ENCODE measurements around the gene TOX2. TPM values are rescaled to one million over a fixed set of nuclear protein-coding genes. Genes with fewer than 3 reads are reported as not detected.

TOX2 gene
- total RNA-seq, 1 experiment from 2014 or later = not detected

DNA sequence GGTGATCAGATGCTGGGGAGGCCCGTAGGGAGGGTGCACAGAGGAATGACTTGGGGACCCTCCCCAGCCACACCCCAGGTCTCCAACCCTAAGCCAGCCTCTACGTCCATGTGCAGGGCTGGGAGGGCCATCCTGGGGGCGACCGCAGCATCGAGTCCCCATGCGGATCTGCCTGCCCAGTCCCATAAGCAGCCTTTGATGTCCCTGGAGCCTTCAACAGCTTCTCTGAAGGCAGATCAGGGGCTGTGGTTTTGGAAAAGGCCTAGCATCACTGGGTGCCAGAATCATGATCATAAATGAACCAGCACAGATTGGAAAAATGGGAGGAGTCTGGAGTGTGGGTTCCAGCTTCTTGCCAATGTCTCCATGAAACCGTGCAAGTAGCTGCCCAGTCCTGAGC is 22.9 kb downstream of the TOX2 start:
- no peak overlapping the region for H3K4me3 ChIP-seq (ENCODE audit: low read depth, low read length)
- H3K9me3 Mint-ChIP-seq (ENCODE audit: unreplicated experiment) = no peaks in the 10 kb centered on the region
- TF ChIP-seq CTCF (IDR thresholded peaks at IDR 0.05; ENCODE audit: insufficient read depth in 1 of 2, low read depth in 1 of 2, low read length in 1 of 2, severe bottlenecking in 1 of 2, unreplicated experiment in 1 of 2) = no peak
- H3K36me3 Mint-ChIP-seq (ENCODE audit: insufficient read depth, unreplicated experiment) = no peaks in the 10 kb centered on the region
- ChIA-PET POLR2A (no interaction called here), CTCF (interaction anchor here (0.6 kb wide), 1 partner anchor 56 kb away, joined by 3 read pairs; no protein-coding TSS in a partner anchor)
- no peaks in the 10 kb centered on the region for H3K9me3 ChIP-seq
- H3K27ac Mint-ChIP-seq (ENCODE audit: unreplicated experiment) = no peak overlapping the region
- intact Hi-C loops (cut with micrococcal nuclease; ENCODE audit: unreplicated experiment) = no loop called here
- no peaks in the 10 kb centered on the region for H3K36me3 ChIP-seq (ENCODE audit: control insufficient read depth, insufficient read depth, low read length)
- peaks cover 14% of the 10 kb centered on the region for H3K27me3 Mint-ChIP-seq (ENCODE audit: insufficient read depth, unreplicated experiment)
- H3K4me3 Mint-ChIP-seq (ENCODE audit: unreplicated experiment) = no peak overlapping the region
- DNase-seq = no peak
- H3K4me1 ChIP-seq = no peaks in the 10 kb centered on the region
- BruUV-seq (replicated peaks) = no TSS peak
- H3K4me1 Mint-ChIP-seq (ENCODE audit: low read depth, unreplicated experiment) = no peaks in the 10 kb centered on the region
- peaks cover 2% of the 10 kb centered on the region for H3K27me3 ChIP-seq (replicated peaks; ENCODE audit: control insufficient read depth, insufficient read depth, low read length)

DNA sequence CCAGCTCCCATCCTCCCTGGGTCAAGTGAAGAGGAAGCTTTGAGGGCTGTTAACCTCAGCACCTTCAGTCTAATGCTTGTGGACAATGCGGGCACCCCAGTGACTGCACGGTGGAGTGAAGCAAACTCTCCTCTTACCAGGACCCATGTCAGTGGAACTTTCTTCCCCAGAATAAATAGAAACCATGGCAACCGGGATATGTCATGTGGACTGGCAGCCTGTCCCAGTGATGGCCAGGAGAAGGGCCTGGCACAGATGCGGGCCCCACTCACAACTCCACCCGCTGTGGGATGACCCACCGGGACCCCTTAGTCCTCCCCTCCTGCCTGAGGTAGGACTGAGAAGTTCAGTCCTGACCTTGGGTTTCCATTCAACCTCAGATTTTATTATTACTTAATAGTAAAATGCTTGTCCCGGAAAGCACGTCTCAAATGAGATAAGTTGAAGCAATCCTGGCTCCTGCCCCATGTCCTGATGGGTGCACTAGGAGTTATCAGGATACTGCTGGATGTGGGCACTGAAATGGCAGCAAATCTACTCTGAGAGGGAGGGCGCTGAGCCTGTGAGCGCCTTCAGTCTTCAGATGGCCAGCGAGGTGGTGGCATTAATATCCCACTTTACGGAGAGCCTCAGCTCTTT is 23.5 kb downstream of the TOX2 start:
- DNase-seq = no peak
- H3K36me3 ChIP-seq (ENCODE audit: control insufficient read depth, insufficient read depth, low read length) = no peaks in the 10 kb centered on the region
- no TSS peak for BruUV-seq (replicated peaks)
- Mint-ChIP-seq H3K36me3 (ENCODE audit: insufficient read depth, unreplicated experiment) (no peaks in the 10 kb centered on the region), H3K9me3 (ENCODE audit: unreplicated experiment) (no peaks in the 10 kb centered on the region), H3K4me3 (ENCODE audit: unreplicated experiment) (no peak overlapping the region), H3K27me3 (ENCODE audit: insufficient read depth, unreplicated experiment) (peaks cover 14% of the 10 kb centered on the region), H3K27ac (ENCODE audit: unreplicated experiment) (no peak overlapping the region), H3K4me1 (ENCODE audit: low read depth, unreplicated experiment) (no peaks in the 10 kb centered on the region)
- H3K4me3 ChIP-seq (ENCODE audit: low read depth, low read length) = no peak overlapping the region
- peaks cover 2% of the 10 kb centered on the region for H3K27me3 ChIP-seq (replicated peaks; ENCODE audit: control insufficient read depth, insufficient read depth, low read length)
- ChIA-PET POLR2A (no interaction called here), CTCF (no interaction called here)
- H3K9me3 ChIP-seq = no peaks in the 10 kb centered on the region
- TF ChIP-seq CTCF (IDR thresholded peaks at IDR 0.05; ENCODE audit: insufficient read depth in 1 of 2, low read depth in 1 of 2, low read length in 1 of 2, severe bottlenecking in 1 of 2, unreplicated experiment in 1 of 2) = no peak
- no peaks in the 10 kb centered on the region for H3K4me1 ChIP-seq
- intact Hi-C loops (cut with micrococcal nuclease; ENCODE audit: unreplicated experiment) = no loop called here

GRCh38 chr20:43938932-43939761 is 24.5 kb downstream of the TOX2 start:
- BruUV-seq (replicated peaks) = no TSS peak
- Mint-ChIP-seq H3K27ac (ENCODE audit: unreplicated experiment) (no peak overlapping the region), H3K4me3 (ENCODE audit: unreplicated experiment) (no peak overlapping the region), H3K36me3 (ENCODE audit: insufficient read depth, unreplicated experiment) (no peaks in the 10 kb centered on the region), H3K9me3 (ENCODE audit: unreplicated experiment) (no peaks in the 10 kb centered on the region), H3K27me3 (ENCODE audit: insufficient read depth, unreplicated experiment) (peaks cover 12% of the 10 kb centered on the region), H3K4me1 (ENCODE audit: low read depth, unreplicated experiment) (no peaks in the 10 kb centered on the region)
- Histone ChIP-seq H3K36me3 (ENCODE audit: control insufficient read depth, insufficient read depth, low read length) (no peaks in the 10 kb centered on the region), H3K4me1 (no peaks in the 10 kb centered on the region), H3K9me3 (no peaks in the 10 kb centered on the region), H3K4me3 (ENCODE audit: low read depth, low read length) (no peak overlapping the region), H3K27me3 (replicated peaks; ENCODE audit: control insufficient read depth, insufficient read depth, low read length) (peaks cover 2% of the 10 kb centered on the region)
- intact Hi-C loops (cut with micrococcal nuclease; ENCODE audit: unreplicated experiment) = no loop called here
- ChIA-PET CTCF (no interaction called here), POLR2A (no interaction called here)
- no peak for TF ChIP-seq CTCF (IDR thresholded peaks at IDR 0.05; ENCODE audit: insufficient read depth in 1 of 2, low read depth in 1 of 2, low read length in 1 of 2, severe bottlenecking in 1 of 2, unreplicated experiment in 1 of 2)
- peak in 1 of 2 experiments; percentile 38 for DNase-seq

Data from Caco-2 (cell line).